ENCODE results near the gene CREB5.

CREB5 gene

GRCh38 chr7:28700790-28701203, 288.5 kb downstream of the CREB5 start:
- ATAC-seq = peak; percentile 86
- TF ChIP-seq ISL1 (CRISPR knock-in tag; IDR thresholded peaks at IDR 0.05) = peak; percentile 56; the same call in 1 of the 2 replicates
- no peak for TF ChIP-seq ZC3H10 (CRISPR knock-in tag; IDR thresholded peaks at IDR 0.05)
- TF ChIP-seq, protein P1, sequence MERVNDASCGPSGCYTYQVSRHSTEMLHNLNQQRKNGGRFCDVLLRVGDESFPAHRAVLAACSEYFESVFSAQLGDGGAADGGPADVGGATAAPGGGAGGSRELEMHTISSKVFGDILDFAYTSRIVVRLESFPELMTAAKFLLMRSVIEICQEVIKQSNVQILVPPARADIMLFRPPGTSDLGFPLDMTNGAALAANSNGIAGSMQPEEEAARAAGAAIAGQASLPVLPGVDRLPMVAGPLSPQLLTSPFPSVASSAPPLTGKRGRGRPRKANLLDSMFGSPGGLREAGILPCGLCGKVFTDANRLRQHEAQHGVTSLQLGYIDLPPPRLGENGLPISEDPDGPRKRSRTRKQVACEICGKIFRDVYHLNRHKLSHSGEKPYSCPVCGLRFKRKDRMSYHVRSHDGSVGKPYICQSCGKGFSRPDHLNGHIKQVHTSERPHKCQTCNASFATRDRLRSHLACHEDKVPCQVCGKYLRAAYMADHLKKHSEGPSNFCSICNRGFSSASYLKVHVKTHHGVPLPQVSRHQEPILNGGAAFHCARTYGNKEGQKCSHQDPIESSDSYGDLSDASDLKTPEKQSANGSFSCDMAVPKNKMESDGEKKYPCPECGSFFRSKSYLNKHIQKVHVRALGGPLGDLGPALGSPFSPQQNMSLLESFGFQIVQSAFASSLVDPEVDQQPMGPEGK (CRISPR knock-in tag; IDR thresholded peaks at IDR 0.05; ENCODE audit: borderline replicate concordance) = no peak
- TF ChIP-seq TCF4 (CRISPR knock-in tag; IDR thresholded peaks at IDR 0.05; ENCODE audit: borderline replicate concordance) = no peak
- TF ChIP-seq SNAI2 (CRISPR knock-in tag; IDR thresholded peaks at IDR 0.05) = no peak

GRCh38 chr7:28701731-28702130, 289.4 kb downstream of the CREB5 start:
- peak; percentile 69 for ATAC-seq
- no peak for TF ChIP-seq ZFP30 (CRISPR knock-in tag; IDR thresholded peaks at IDR 0.05)
- TF ChIP-seq PPARA (CRISPR knock-in tag; IDR thresholded peaks at IDR 0.05; ENCODE audit: borderline replicate concordance) = no peak
- peak; percentile 73 for TF ChIP-seq ISL1 (CRISPR knock-in tag; IDR thresholded peaks at IDR 0.05)
- TF ChIP-seq, protein P2, sequence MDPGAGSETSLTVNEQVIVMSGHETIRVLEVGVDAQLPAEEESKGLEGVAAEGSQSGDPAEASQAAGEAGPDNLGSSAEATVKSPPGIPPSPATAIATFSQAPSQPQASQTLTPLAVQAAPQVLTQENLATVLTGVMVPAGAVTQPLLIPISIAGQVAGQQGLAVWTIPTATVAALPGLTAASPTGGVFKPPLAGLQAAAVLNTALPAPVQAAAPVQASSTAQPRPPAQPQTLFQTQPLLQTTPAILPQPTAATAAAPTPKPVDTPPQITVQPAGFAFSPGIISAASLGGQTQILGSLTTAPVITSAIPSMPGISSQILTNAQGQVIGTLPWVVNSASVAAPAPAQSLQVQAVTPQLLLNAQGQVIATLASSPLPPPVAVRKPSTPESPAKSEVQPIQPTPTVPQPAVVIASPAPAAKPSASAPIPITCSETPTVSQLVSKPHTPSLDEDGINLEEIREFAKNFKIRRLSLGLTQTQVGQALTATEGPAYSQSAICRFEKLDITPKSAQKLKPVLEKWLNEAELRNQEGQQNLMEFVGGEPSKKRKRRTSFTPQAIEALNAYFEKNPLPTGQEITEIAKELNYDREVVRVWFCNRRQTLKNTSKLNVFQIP (CRISPR knock-in tag; IDR thresholded peaks at IDR 0.05; ENCODE audit: borderline replicate concordance, low read depth) = no peak
- TF ChIP-seq ZNF565 (CRISPR knock-in tag; conservative IDR thresholded peaks at IDR 0.05; ENCODE audit: low read depth) = no peak
- TF ChIP-seq, protein P1 (CRISPR knock-in tag; IDR thresholded peaks at IDR 0.05; ENCODE audit: borderline replicate concordance) = no peak

DNA sequence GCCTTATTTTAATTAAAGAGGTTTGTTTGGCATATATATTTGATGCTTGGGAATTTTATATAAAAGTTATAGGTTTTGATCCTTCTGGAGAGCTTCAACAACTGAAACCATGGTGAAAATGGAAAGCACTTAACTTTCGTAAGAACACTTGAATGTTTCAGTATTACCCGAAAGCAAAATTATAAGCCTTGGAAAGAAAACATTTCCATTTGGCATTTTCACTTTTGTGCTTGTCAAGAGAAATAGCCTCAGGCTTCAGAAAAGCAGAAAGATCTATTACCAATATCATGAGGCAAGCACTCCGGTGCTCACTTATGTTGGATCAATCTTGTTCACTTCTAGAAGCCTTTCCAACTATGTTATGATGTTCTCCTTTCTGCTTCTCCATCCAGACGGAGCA, 289.9 kb downstream of the CREB5 start:
- no peak for ATAC-seq
- TF ChIP-seq PPARA (CRISPR knock-in tag; IDR thresholded peaks at IDR 0.05; ENCODE audit: borderline replicate concordance) (no peak), ZNF70 (CRISPR knock-in tag; IDR thresholded peaks at IDR 0.05) (no peak), OSR1 (CRISPR knock-in tag; IDR thresholded peaks at IDR 0.05) (no peak), CSRNP3 (CRISPR knock-in tag; IDR thresholded peaks at IDR 0.05) (no peak), ISL1 (CRISPR knock-in tag; IDR thresholded peaks at IDR 0.05) (no peak), ARNTL (CRISPR knock-in tag; IDR thresholded peaks at IDR 0.05; ENCODE audit: borderline replicate concordance, low read depth) (no peak), ZNF8 (CRISPR knock-in tag; IDR thresholded peaks at IDR 0.05) (no peak), SNAI2 (CRISPR knock-in tag; IDR thresholded peaks at IDR 0.05) (no peak), GLIS3 (CRISPR knock-in tag; IDR thresholded peaks at IDR 0.05) (no peak), TCF4 (CRISPR knock-in tag; IDR thresholded peaks at IDR 0.05; ENCODE audit: borderline replicate concordance) (no peak)

- TF ChIP-seq ZC3H10 (CRISPR knock-in tag; IDR thresholded peaks at IDR 0.05) (no peak), ZFP3 (CRISPR knock-in tag; IDR thresholded peaks at IDR 0.05) (no peak), ZNF565 (CRISPR knock-in tag; conservative IDR thresholded peaks at IDR 0.05; ENCODE audit: low read depth) (no peak), BACH2 (CRISPR knock-in tag; IDR thresholded peaks at IDR 0.05; ENCODE audit: borderline replicate concordance) (no peak), ZNF70 (CRISPR knock-in tag; IDR thresholded peaks at IDR 0.05) (no peak), ISL1 (CRISPR knock-in tag; IDR thresholded peaks at IDR 0.05) (no peak), CREB5 (CRISPR knock-in tag; IDR thresholded peaks at IDR 0.05; ENCODE audit: low read depth) (no peak), ARNTL (CRISPR knock-in tag; IDR thresholded peaks at IDR 0.05; ENCODE audit: borderline replicate concordance, low read depth) (no peak), RARB (CRISPR knock-in tag; IDR thresholded peaks at IDR 0.05) (no peak), ZNF8 (CRISPR knock-in tag; IDR thresholded peaks at IDR 0.05) (no peak), TOX (CRISPR knock-in tag; IDR thresholded peaks at IDR 0.05; ENCODE audit: borderline replicate concordance) (no peak), CSDC2 (CRISPR knock-in tag; IDR thresholded peaks at IDR 0.05) (no peak), TSHZ2 (CRISPR knock-in tag; IDR thresholded peaks at IDR 0.05) (no peak), ZFP30 (CRISPR knock-in tag; IDR thresholded peaks at IDR 0.05) (no peak)
- ATAC-seq = no peak
Observed at GRCh38 chr7:28703037-28703765, 290.9 kb downstream of the CREB5 start.

Data from SK-N-SH treated with all-trans-retinoic acid at 6 μM for 48 hours (cell line).